Measurements from ENCODE around the gene LARGE2. TPM values are rescaled to one million over a fixed set of nuclear protein-coding genes. Genes with fewer than 3 reads are reported as not detected.

Gene LARGE2
- total RNA-seq, 1 experiment from 2014 or later = 124 TPM

DNA sequence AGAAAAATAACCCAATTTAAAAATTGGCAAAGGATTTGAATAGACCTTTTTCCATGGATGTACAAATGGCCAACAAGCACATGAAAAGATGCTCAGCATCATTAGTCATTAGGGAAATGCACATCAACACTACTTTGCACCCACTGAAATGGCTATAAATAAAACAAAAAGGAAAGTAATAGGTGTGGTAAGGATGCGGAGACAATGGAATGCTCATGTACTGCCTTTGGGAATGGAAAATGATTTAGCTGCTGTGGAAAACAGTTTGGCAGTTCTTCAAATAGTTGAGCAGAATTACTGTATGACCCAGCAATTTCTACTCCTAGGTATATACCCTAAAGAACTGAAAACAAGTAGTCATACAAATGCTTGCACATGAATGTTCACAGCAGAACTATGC, 37.4 kb downstream of the LARGE2 start:
- CTCF ChIA-PET = no interaction called here
- H3K4me1 Mint-ChIP-seq = no peaks in the 10 kb centered on the region
- H3K27ac Mint-ChIP-seq = no peak overlapping the region
- DNase-seq (ENCODE audit: low spot score) (no peak), ATAC-seq (no peak)
- POLR2A ChIA-PET = no interaction called here
- TF ChIP-seq SP1 (CRISPR knock-in tag; conservative IDR thresholded peaks at IDR 0.05) = no peak
- TF ChIP-seq IRF2 (CRISPR knock-in tag; IDR thresholded peaks at IDR 0.05; ENCODE audit: borderline replicate concordance, low read depth) = no peak
- TF ChIP-seq NFYB (CRISPR knock-in tag; conservative IDR thresholded peaks at IDR 0.05; ENCODE audit: low read depth) = no peak
- TF ChIP-seq, protein P1, sequence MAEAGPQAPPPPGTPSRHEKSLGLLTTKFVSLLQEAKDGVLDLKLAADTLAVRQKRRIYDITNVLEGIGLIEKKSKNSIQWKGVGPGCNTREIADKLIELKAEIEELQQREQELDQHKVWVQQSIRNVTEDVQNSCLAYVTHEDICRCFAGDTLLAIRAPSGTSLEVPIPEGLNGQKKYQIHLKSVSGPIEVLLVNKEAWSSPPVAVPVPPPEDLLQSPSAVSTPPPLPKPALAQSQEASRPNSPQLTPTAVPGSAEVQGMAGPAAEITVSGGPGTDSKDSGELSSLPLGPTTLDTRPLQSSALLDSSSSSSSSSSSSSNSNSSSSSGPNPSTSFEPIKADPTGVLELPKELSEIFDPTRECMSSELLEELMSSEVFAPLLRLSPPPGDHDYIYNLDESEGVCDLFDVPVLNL (CRISPR knock-in tag; IDR thresholded peaks at IDR 0.05; ENCODE audit: borderline replicate concordance, low read depth) = no peak
- TF ChIP-seq TEAD4 (CRISPR knock-in tag; IDR thresholded peaks at IDR 0.05) = no peak
- no peak for TF ChIP-seq GRHL2 (CRISPR knock-in tag; IDR thresholded peaks at IDR 0.05; ENCODE audit: insufficient replicate concordance, severe bottlenecking)
- TF ChIP-seq, protein P2, sequence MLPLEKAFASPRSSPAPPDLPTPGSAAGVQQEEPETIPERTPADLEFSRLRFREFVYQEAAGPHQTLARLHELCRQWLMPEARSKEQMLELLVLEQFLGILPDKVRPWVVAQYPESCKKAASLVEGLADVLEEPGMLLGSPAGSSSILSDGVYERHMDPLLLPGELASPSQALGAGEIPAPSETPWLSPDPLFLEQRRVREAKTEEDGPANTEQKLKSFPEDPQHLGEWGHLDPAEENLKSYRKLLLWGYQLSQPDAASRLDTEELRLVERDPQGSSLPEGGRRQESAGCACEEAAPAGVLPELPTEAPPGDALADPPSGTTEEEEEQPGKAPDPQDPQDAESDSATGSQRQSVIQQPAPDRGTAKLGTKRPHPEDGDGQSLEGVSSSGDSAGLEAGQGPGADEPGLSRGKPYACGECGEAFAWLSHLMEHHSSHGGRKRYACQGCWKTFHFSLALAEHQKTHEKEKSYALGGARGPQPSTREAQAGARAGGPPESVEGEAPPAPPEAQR (CRISPR knock-in tag; IDR thresholded peaks at IDR 0.05) = no peak
- TF ChIP-seq, protein P3, sequence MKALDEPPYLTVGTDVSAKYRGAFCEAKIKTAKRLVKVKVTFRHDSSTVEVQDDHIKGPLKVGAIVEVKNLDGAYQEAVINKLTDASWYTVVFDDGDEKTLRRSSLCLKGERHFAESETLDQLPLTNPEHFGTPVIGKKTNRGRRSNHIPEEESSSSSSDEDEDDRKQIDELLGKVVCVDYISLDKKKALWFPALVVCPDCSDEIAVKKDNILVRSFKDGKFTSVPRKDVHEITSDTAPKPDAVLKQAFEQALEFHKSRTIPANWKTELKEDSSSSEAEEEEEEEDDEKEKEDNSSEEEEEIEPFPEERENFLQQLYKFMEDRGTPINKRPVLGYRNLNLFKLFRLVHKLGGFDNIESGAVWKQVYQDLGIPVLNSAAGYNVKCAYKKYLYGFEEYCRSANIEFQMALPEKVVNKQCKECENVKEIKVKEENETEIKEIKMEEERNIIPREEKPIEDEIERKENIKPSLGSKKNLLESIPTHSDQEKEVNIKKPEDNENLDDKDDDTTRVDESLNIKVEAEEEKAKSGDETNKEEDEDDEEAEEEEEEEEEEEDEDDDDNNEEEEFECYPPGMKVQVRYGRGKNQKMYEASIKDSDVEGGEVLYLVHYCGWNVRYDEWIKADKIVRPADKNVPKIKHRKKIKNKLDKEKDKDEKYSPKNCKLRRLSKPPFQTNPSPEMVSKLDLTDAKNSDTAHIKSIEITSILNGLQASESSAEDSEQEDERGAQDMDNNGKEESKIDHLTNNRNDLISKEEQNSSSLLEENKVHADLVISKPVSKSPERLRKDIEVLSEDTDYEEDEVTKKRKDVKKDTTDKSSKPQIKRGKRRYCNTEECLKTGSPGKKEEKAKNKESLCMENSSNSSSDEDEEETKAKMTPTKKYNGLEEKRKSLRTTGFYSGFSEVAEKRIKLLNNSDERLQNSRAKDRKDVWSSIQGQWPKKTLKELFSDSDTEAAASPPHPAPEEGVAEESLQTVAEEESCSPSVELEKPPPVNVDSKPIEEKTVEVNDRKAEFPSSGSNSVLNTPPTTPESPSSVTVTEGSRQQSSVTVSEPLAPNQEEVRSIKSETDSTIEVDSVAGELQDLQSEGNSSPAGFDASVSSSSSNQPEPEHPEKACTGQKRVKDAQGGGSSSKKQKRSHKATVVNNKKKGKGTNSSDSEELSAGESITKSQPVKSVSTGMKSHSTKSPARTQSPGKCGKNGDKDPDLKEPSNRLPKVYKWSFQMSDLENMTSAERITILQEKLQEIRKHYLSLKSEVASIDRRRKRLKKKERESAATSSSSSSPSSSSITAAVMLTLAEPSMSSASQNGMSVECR (CRISPR knock-in tag; IDR thresholded peaks at IDR 0.05; ENCODE audit: borderline replicate concordance) = no peak
- no peak for TF ChIP-seq JAZF1 (CRISPR knock-in tag; IDR thresholded peaks at IDR 0.05)
- H3K36me3 Mint-ChIP-seq = peaks cover 14% of the 10 kb centered on the region
- H3K9me3 Mint-ChIP-seq = peaks cover 10% of the 10 kb centered on the region
- H3K4me3 Mint-ChIP-seq = no peak overlapping the region
- no peaks in the 10 kb centered on the region for H3K27me3 Mint-ChIP-seq (ENCODE audit: low read depth)

DNA sequence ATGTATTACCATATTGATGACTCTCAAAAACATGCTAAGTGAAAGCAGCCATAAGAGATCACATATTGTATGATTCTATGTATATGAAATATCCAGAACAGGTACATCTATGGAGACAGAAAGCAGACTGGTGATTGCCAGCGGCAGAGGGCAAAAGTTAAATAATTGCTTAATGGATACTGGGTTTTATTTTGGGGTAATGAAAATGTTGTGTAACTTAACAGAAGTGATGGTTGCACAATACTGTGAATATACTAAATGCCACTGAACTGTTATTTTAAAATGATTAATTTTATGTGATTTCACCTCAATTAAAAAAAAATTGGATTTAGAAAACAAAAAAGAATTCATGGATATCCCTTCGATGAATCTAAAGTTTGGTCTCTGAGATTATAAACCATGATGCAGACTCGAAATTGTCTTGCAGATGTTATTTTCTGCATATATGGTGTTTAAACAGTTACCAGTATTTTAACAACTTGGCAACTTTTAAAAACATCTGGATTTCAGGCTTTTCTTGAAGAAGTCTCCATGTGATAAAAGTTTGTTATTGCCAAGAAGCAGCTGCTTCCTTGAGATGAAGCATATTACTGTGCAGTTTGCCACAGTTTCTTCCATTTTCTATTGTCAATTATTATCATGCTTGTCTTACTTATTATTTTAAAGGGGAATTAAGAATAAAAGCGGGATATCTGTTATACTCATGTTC, 38.1 kb downstream of the LARGE2 start:
- CTCF ChIA-PET = no interaction called here
- Mint-ChIP-seq H3K9me3 (peaks cover 10% of the 10 kb centered on the region), H3K36me3 (peaks cover 14% of the 10 kb centered on the region), H3K27me3 (ENCODE audit: low read depth) (no peaks in the 10 kb centered on the region), H3K4me1 (no peaks in the 10 kb centered on the region), H3K4me3 (no peak overlapping the region), H3K27ac (no peak overlapping the region)
- DNase-seq (ENCODE audit: low spot score) (no peak), ATAC-seq (no peak)
- TF ChIP-seq, protein P4, sequence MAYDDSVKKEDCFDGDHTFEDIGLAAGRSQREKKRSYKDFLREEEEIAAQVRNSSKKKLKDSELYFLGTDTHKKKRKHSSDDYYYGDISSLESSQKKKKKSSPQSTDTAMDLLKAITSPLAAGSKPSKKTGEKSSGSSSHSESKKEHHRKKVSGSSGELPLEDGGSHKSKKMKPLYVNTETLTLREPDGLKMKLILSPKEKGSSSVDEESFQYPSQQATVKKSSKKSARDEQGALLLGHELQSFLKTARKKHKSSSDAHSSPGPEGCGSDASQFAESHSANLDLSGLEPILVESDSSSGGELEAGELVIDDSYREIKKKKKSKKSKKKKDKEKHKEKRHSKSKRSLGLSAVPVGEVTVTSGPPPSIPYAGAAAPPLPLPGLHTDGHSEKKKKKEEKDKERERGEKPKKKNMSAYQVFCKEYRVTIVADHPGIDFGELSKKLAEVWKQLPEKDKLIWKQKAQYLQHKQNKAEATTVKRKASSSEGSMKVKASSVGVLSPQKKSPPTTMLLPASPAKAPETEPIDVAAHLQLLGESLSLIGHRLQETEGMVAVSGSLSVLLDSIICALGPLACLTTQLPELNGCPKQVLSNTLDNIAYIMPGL (CRISPR knock-in tag; IDR thresholded peaks at IDR 0.05) = no peak
- no peak for TF ChIP-seq EMX1 (CRISPR knock-in tag; IDR thresholded peaks at IDR 0.05)
- TF ChIP-seq ZNF138 (CRISPR knock-in tag; conservative IDR thresholded peaks at IDR 0.05) = no peak
- TF ChIP-seq ATF1 (CRISPR knock-in tag; IDR thresholded peaks at IDR 0.05) = no peak
- TF ChIP-seq MYBL2 (CRISPR knock-in tag; IDR thresholded peaks at IDR 0.05) = no peak
- TF ChIP-seq, protein P5, sequence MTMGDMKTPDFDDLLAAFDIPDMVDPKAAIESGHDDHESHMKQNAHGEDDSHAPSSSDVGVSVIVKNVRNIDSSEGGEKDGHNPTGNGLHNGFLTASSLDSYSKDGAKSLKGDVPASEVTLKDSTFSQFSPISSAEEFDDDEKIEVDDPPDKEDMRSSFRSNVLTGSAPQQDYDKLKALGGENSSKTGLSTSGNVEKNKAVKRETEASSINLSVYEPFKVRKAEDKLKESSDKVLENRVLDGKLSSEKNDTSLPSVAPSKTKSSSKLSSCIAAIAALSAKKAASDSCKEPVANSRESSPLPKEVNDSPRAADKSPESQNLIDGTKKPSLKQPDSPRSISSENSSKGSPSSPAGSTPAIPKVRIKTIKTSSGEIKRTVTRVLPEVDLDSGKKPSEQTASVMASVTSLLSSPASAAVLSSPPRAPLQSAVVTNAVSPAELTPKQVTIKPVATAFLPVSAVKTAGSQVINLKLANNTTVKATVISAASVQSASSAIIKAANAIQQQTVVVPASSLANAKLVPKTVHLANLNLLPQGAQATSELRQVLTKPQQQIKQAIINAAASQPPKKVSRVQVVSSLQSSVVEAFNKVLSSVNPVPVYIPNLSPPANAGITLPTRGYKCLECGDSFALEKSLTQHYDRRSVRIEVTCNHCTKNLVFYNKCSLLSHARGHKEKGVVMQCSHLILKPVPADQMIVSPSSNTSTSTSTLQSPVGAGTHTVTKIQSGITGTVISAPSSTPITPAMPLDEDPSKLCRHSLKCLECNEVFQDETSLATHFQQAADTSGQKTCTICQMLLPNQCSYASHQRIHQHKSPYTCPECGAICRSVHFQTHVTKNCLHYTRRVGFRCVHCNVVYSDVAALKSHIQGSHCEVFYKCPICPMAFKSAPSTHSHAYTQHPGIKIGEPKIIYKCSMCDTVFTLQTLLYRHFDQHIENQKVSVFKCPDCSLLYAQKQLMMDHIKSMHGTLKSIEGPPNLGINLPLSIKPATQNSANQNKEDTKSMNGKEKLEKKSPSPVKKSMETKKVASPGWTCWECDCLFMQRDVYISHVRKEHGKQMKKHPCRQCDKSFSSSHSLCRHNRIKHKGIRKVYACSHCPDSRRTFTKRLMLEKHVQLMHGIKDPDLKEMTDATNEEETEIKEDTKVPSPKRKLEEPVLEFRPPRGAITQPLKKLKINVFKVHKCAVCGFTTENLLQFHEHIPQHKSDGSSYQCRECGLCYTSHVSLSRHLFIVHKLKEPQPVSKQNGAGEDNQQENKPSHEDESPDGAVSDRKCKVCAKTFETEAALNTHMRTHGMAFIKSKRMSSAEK (CRISPR knock-in tag; IDR thresholded peaks at IDR 0.05; ENCODE audit: borderline replicate concordance) = no peak
- TF ChIP-seq ZNF416 (CRISPR knock-in tag; IDR thresholded peaks at IDR 0.05) = no peak
- POLR2A ChIA-PET = no interaction called here

Data from WTC11 (cell line).